ENCODE results near the gene CDH4.

CDH4 gene

GRCh38 chr20:61439251-61439650 lies 187.2 kb downstream of the CDH4 start:
- H3K4me1 ChIP-seq (ENCODE audit: control insufficient read depth, insufficient read depth, low read length): peaks cover 78% of the 10 kb centered on the region
- no peak overlapping the region for H3K4me3 ChIP-seq (ENCODE audit: low read depth, low read length)

GRCh38 chr20:61440548-61441055 lies 188.5 kb downstream of the CDH4 start:
- Histone ChIP-seq H3K9ac (ENCODE audit: low read length) (no peak overlapping the region), H3K4me1 (ENCODE audit: control insufficient read depth, insufficient read depth, low read length) (peaks cover 70% of the 10 kb centered on the region), H3K27me3 (ENCODE audit: control insufficient read depth, insufficient read depth, low read length) (no peaks in the 10 kb centered on the region), H3K4me3 (ENCODE audit: low read depth, low read length) (no peak overlapping the region), H3K27ac (ENCODE audit: low read depth, low read length) (no peak overlapping the region), H3K9me3 (ENCODE audit: control insufficient read depth, insufficient read depth, low read depth, low read length) (no peaks in the 10 kb centered on the region), H3K36me3 (ENCODE audit: control insufficient read depth, insufficient read depth, low read length) (no peaks in the 10 kb centered on the region)

More at GRCh38 chr20:61439251-61439650, 187.2 kb downstream of the CDH4 start:
- Histone ChIP-seq H3K9ac (ENCODE audit: low read length) (no peak overlapping the region), H3K27ac (ENCODE audit: low read depth, low read length) (no peak overlapping the region), H3K27me3 (ENCODE audit: control insufficient read depth, insufficient read depth, low read length) (no peaks in the 10 kb centered on the region), H3K36me3 (ENCODE audit: control insufficient read depth, insufficient read depth, low read length) (no peaks in the 10 kb centered on the region), H3K9me3 (ENCODE audit: control insufficient read depth, insufficient read depth, low read depth, low read length) (no peaks in the 10 kb centered on the region)

- H3K27ac ChIP-seq (ENCODE audit: low read depth, low read length): no peak overlapping the region
- H3K9me3 ChIP-seq (ENCODE audit: control insufficient read depth, insufficient read depth, low read depth, low read length): no peaks in the 10 kb centered on the region
- H3K4me1 ChIP-seq (ENCODE audit: control insufficient read depth, insufficient read depth, low read length): peaks cover 64% of the 10 kb centered on the region
- H3K9ac ChIP-seq (ENCODE audit: low read length): no peak overlapping the region
- H3K4me3 ChIP-seq (ENCODE audit: low read depth, low read length): no peak overlapping the region
- no peaks in the 10 kb centered on the region for H3K36me3 ChIP-seq (ENCODE audit: control insufficient read depth, insufficient read depth, low read length)
- no peaks in the 10 kb centered on the region for H3K27me3 ChIP-seq (ENCODE audit: control insufficient read depth, insufficient read depth, low read length)
Observed at GRCh38 chr20:61441537-61441936, 189.5 kb downstream of the CDH4 start.

GRCh38 chr20:61442075-61442670 lies 190.1 kb downstream of the CDH4 start:
- Histone ChIP-seq H3K9me3 (ENCODE audit: control insufficient read depth, insufficient read depth, low read depth, low read length) (no peaks in the 10 kb centered on the region), H3K36me3 (ENCODE audit: control insufficient read depth, insufficient read depth, low read length) (no peaks in the 10 kb centered on the region), H3K4me3 (ENCODE audit: low read depth, low read length) (no peak overlapping the region), H3K27me3 (ENCODE audit: control insufficient read depth, insufficient read depth, low read length) (no peaks in the 10 kb centered on the region), H3K9ac (ENCODE audit: low read length) (no peak overlapping the region), H3K27ac (ENCODE audit: low read depth, low read length) (no peak overlapping the region), H3K4me1 (ENCODE audit: control insufficient read depth, insufficient read depth, low read length) (peaks cover 60% of the 10 kb centered on the region)

GRCh38 chr20:61442718-61443117 lies 190.7 kb downstream of the CDH4 start:
- no peak overlapping the region for H3K27ac ChIP-seq (ENCODE audit: low read depth, low read length)
- no peaks in the 10 kb centered on the region for H3K9me3 ChIP-seq (ENCODE audit: control insufficient read depth, insufficient read depth, low read depth, low read length)
- no peaks in the 10 kb centered on the region for H3K36me3 ChIP-seq (ENCODE audit: control insufficient read depth, insufficient read depth, low read length)
- no peaks in the 10 kb centered on the region for H3K27me3 ChIP-seq (ENCODE audit: control insufficient read depth, insufficient read depth, low read length)
- H3K4me1 ChIP-seq (ENCODE audit: control insufficient read depth, insufficient read depth, low read length): peaks cover 60% of the 10 kb centered on the region
- H3K4me3 ChIP-seq (ENCODE audit: low read depth, low read length): no peak overlapping the region
- no peak overlapping the region for H3K9ac ChIP-seq (ENCODE audit: low read length)

GRCh38 chr20:61443443-61444126 lies 191.5 kb downstream of the CDH4 start:
- Histone ChIP-seq H3K36me3 (ENCODE audit: control insufficient read depth, insufficient read depth, low read length) (no peaks in the 10 kb centered on the region), H3K9ac (ENCODE audit: low read length) (no peak overlapping the region), H3K27ac (ENCODE audit: low read depth, low read length) (no peak overlapping the region), H3K4me1 (ENCODE audit: control insufficient read depth, insufficient read depth, low read length) (peaks cover 60% of the 10 kb centered on the region), H3K9me3 (ENCODE audit: control insufficient read depth, insufficient read depth, low read depth, low read length) (no peaks in the 10 kb centered on the region), H3K27me3 (ENCODE audit: control insufficient read depth, insufficient read depth, low read length) (no peaks in the 10 kb centered on the region), H3K4me3 (ENCODE audit: low read depth, low read length) (no peak overlapping the region)

- Histone ChIP-seq H3K27ac (ENCODE audit: low read depth, low read length) (no peak overlapping the region), H3K36me3 (ENCODE audit: control insufficient read depth, insufficient read depth, low read length) (no peaks in the 10 kb centered on the region), H3K9ac (ENCODE audit: low read length) (no peak overlapping the region), H3K9me3 (ENCODE audit: control insufficient read depth, insufficient read depth, low read depth, low read length) (no peaks in the 10 kb centered on the region), H3K4me1 (ENCODE audit: control insufficient read depth, insufficient read depth, low read length) (peaks cover 60% of the 10 kb centered on the region), H3K4me3 (ENCODE audit: low read depth, low read length) (no peak overlapping the region), H3K27me3 (ENCODE audit: control insufficient read depth, insufficient read depth, low read length) (no peaks in the 10 kb centered on the region)
Observed at GRCh38 chr20:61444637-61445036, 192.6 kb downstream of the CDH4 start.

- peaks cover 60% of the 10 kb centered on the region for H3K4me1 ChIP-seq (ENCODE audit: control insufficient read depth, insufficient read depth, low read length)
- no peak overlapping the region for H3K4me3 ChIP-seq (ENCODE audit: low read depth, low read length)
- no peak overlapping the region for H3K27ac ChIP-seq (ENCODE audit: low read depth, low read length)
Observed at GRCh38 chr20:61445138-61445537, 193.1 kb downstream of the CDH4 start.

GRCh38 chr20:61445741-61446140 lies 193.7 kb downstream of the CDH4 start:
- Histone ChIP-seq H3K27me3 (ENCODE audit: control insufficient read depth, insufficient read depth, low read length) (no peaks in the 10 kb centered on the region), H3K4me1 (ENCODE audit: control insufficient read depth, insufficient read depth, low read length) (peaks cover 63% of the 10 kb centered on the region), H3K9me3 (ENCODE audit: control insufficient read depth, insufficient read depth, low read depth, low read length) (no peaks in the 10 kb centered on the region), H3K36me3 (ENCODE audit: control insufficient read depth, insufficient read depth, low read length) (no peaks in the 10 kb centered on the region), H3K9ac (ENCODE audit: low read length) (no peak overlapping the region), H3K27ac (ENCODE audit: low read depth, low read length) (no peak overlapping the region), H3K4me3 (ENCODE audit: low read depth, low read length) (no peak overlapping the region)

More at GRCh38 chr20:61445138-61445537, 193.1 kb downstream of the CDH4 start:
- Histone ChIP-seq H3K27me3 (ENCODE audit: control insufficient read depth, insufficient read depth, low read length) (no peaks in the 10 kb centered on the region), H3K9me3 (ENCODE audit: control insufficient read depth, insufficient read depth, low read depth, low read length) (no peaks in the 10 kb centered on the region), H3K9ac (ENCODE audit: low read length) (no peak overlapping the region), H3K36me3 (ENCODE audit: control insufficient read depth, insufficient read depth, low read length) (no peaks in the 10 kb centered on the region)

GRCh38 chr20:61447952-61448351 lies 195.9 kb downstream of the CDH4 start:
- H3K9me3 ChIP-seq (ENCODE audit: control insufficient read depth, insufficient read depth, low read depth, low read length): no peaks in the 10 kb centered on the region
- H3K36me3 ChIP-seq (ENCODE audit: control insufficient read depth, insufficient read depth, low read length): no peaks in the 10 kb centered on the region
- no peaks in the 10 kb centered on the region for H3K27me3 ChIP-seq (ENCODE audit: control insufficient read depth, insufficient read depth, low read length)
- H3K4me1 ChIP-seq (ENCODE audit: control insufficient read depth, insufficient read depth, low read length): peaks cover 66% of the 10 kb centered on the region
- H3K9ac ChIP-seq (ENCODE audit: low read length): peak overlapping the region; percentile 38
- no peak overlapping the region for H3K4me3 ChIP-seq (ENCODE audit: low read depth, low read length)
- H3K27ac ChIP-seq (ENCODE audit: low read depth, low read length): peak overlapping the region; percentile 55; the same call in 1 of the 2 replicates

GRCh38 chr20:61448386-61448785 lies 196.3 kb downstream of the CDH4 start:
- no peak overlapping the region for H3K4me3 ChIP-seq (ENCODE audit: low read depth, low read length)
- H3K27ac ChIP-seq (ENCODE audit: low read depth, low read length): peak overlapping the region; percentile 55; the same call in 1 of the 2 replicates
- H3K9ac ChIP-seq (ENCODE audit: low read length): peak overlapping the region; percentile 38
- no peaks in the 10 kb centered on the region for H3K36me3 ChIP-seq (ENCODE audit: control insufficient read depth, insufficient read depth, low read length)
- peaks cover 66% of the 10 kb centered on the region for H3K4me1 ChIP-seq (ENCODE audit: control insufficient read depth, insufficient read depth, low read length)
- H3K27me3 ChIP-seq (ENCODE audit: control insufficient read depth, insufficient read depth, low read length): no peaks in the 10 kb centered on the region
- H3K9me3 ChIP-seq (ENCODE audit: control insufficient read depth, insufficient read depth, low read depth, low read length): no peaks in the 10 kb centered on the region
